IPS-20b (cell line): ENCODE data around the gene NEU3.
"Not testable (repeated sequence)": the region's sequence is repeated elsewhere in the genome, so short reads cannot be mapped to it uniquely, and the experiment has no call there.

Experiments used
- H3K27ac ChIP-seq: one replicate; pipeline ENCODE4 v1.5.1; 2013; ENCODE audit warnings: low read length
- H3K27me3 ChIP-seq: 2 replicates; pipeline ENCODE4 v1.6.1; 2013; ENCODE audit warnings: mild to moderate bottlenecking, low read length, inconsistent platforms; ENCODE audit not compliant: insufficient read depth
- H3K36me3 ChIP-seq: 2 replicates; pipeline ENCODE4 v1.6.1; 2013; ENCODE audit warnings: low read depth, mild to moderate bottlenecking, inconsistent platforms, low read length, moderate library complexity; ENCODE audit not compliant: insufficient read depth
- H3K4me1 ChIP-seq: 2 replicates; pipeline ENCODE4 v1.6.1; 2013; ENCODE audit warnings: mild to moderate bottlenecking, control low read depth, inconsistent platforms, low read length, moderate library complexity; ENCODE audit not compliant: insufficient read depth
- H3K4me3 ChIP-seq: 2 replicates; pipeline ENCODE4 v1.5.1; 2013; ENCODE audit warnings: mild to moderate bottlenecking, low read length, inconsistent platforms
- H3K9ac ChIP-seq: 2 replicates; pipeline ENCODE4 v1.6.1; 2013; ENCODE audit warnings: low read depth, mild to moderate bottlenecking, inconsistent platforms, low read length, moderate library complexity
- H3K9me3 ChIP-seq: 2 replicates; pipeline ENCODE4 v1.6.1; 2013; ENCODE audit warnings: mild to moderate bottlenecking, low read depth, low read length, inconsistent platforms; ENCODE audit not compliant: insufficient read depth

The NEU3 gene

GRCh38 chr11:75049501-75050266 lies 61.0 kb downstream of the NEU3 start:
- not testable (repeated sequence) for H3K9ac ChIP-seq, H3K36me3 ChIP-seq, H3K4me3 ChIP-seq, H3K27ac ChIP-seq, H3K4me1 ChIP-seq, H3K27me3 ChIP-seq
- H3K9me3 ChIP-seq, result peaks cover 16% of the 10 kb centered on the region

- H3K9me3 ChIP-seq, result peaks cover 16% of the 10 kb centered on the region
- no peak overlapping the region for H3K27ac ChIP-seq
- peaks cover 5% of the 10 kb centered on the region for H3K4me1 ChIP-seq
- H3K9ac ChIP-seq, result no peak overlapping the region
- no peaks in the 10 kb centered on the region for H3K27me3 ChIP-seq
- H3K4me3 ChIP-seq, result no peak overlapping the region
- no peaks in the 10 kb centered on the region for H3K36me3 ChIP-seq
Measured at GRCh38 chr11:75050516-75050915, 61.8 kb downstream of the NEU3 start.

- Histone ChIP-seq H3K4me3 (no peak overlapping the region), H3K36me3 (no peaks in the 10 kb centered on the region), H3K27me3 (no peaks in the 10 kb centered on the region), H3K27ac (no peak overlapping the region), H3K9me3 (peaks cover 16% of the 10 kb centered on the region), H3K9ac (no peak overlapping the region), H3K4me1 (peaks cover 5% of the 10 kb centered on the region)
Measured at GRCh38 chr11:75051043-75051442, 62.3 kb downstream of the NEU3 start.

- Histone ChIP-seq H3K36me3 (no peaks in the 10 kb centered on the region), H3K4me3 (no peak overlapping the region), H3K9me3 (peaks cover 16% of the 10 kb centered on the region), H3K9ac (no peak overlapping the region), H3K27ac (no peak overlapping the region), H3K27me3 (no peaks in the 10 kb centered on the region), H3K4me1 (no peaks in the 10 kb centered on the region)
Measured at GRCh38 chr11:75052457-75052856, 63.7 kb downstream of the NEU3 start.

- H3K27me3 ChIP-seq, result no peaks in the 10 kb centered on the region
- H3K4me1 ChIP-seq, result no peaks in the 10 kb centered on the region
- no peak overlapping the region for H3K27ac ChIP-seq
- H3K4me3 ChIP-seq, result no peak overlapping the region
- no peaks in the 10 kb centered on the region for H3K36me3 ChIP-seq
- no peak overlapping the region for H3K9ac ChIP-seq
- peaks cover 16% of the 10 kb centered on the region for H3K9me3 ChIP-seq
Measured at GRCh38 chr11:75055511-75055910, 66.8 kb downstream of the NEU3 start.

- Histone ChIP-seq H3K4me1 (no peaks in the 10 kb centered on the region), H3K27me3 (no peaks in the 10 kb centered on the region), H3K9me3 (peaks cover 16% of the 10 kb centered on the region), H3K4me3 (no peak overlapping the region), H3K9ac (no peak overlapping the region), H3K36me3 (no peaks in the 10 kb centered on the region), H3K27ac (no peak overlapping the region)
Measured at GRCh38 chr11:75056814-75057213, 68.1 kb downstream of the NEU3 start.

GRCh38 chr11:75059299-75059698 lies 70.6 kb downstream of the NEU3 start:
- no peaks in the 10 kb centered on the region for H3K9me3 ChIP-seq
- no peak overlapping the region for H3K27ac ChIP-seq
- H3K4me3 ChIP-seq, result no peak overlapping the region
- no peaks in the 10 kb centered on the region for H3K36me3 ChIP-seq
- no peak overlapping the region for H3K9ac ChIP-seq
- no peaks in the 10 kb centered on the region for H3K4me1 ChIP-seq
- H3K27me3 ChIP-seq, result no peaks in the 10 kb centered on the region

GRCh38 chr11:75063741-75064314 lies 75.1 kb downstream of the NEU3 start:
- Histone ChIP-seq H3K4me1 (no peaks in the 10 kb centered on the region), H3K27me3 (no peaks in the 10 kb centered on the region), H3K4me3 (no peak overlapping the region), H3K27ac (no peak overlapping the region), H3K36me3 (no peaks in the 10 kb centered on the region), H3K9me3 (no peaks in the 10 kb centered on the region), H3K9ac (no peak overlapping the region)

- Histone ChIP-seq H3K4me3 (no peak overlapping the region), H3K27ac (no peak overlapping the region), H3K36me3 (no peaks in the 10 kb centered on the region), H3K9me3 (no peaks in the 10 kb centered on the region), H3K27me3 (no peaks in the 10 kb centered on the region), H3K4me1 (no peaks in the 10 kb centered on the region), H3K9ac (no peak overlapping the region)
Measured at GRCh38 chr11:75066061-75066460, 77.3 kb downstream of the NEU3 start.
